Stimulated activated CD8-positive, alpha-beta memory T cell treated with anti-CD3 and anti-CD28 coated beads, Interleukin-2, amount 100 ng/mL, for 48 hours (primary cell): ENCODE measurements around the gene CCDC30.

Experiments used
- DNase-seq, 2 donors: peaks; one replicate each; pipeline ENCODE4 v3.0.0-alpha.2; 2020; ENCODE audit warnings: low read depth in 2 of 2

CCDC30 gene

GRCh38 chr1:42691157-42691498 is 228.0 kb downstream of the CCDC30 start:
- no peak for DNase-seq

DNA sequence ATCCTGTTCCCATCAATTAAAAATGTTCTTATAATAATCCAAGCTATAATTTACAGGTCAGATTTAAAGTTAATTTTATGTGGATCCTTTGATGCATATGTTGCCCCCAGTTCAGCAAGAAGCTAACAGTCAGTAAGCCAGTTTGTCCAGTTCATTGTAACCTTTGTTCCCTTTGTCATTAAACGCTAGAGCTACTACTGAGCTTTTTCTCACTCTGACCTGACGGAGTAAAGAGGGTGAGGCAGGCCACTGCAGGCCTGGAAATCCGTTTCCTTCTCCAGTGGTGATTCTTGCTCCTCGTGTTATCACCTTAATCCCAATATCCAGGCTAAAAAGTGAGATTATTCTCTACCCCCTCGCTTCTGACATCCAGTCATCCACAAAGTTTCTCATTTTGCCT is 229.4 kb downstream of the CCDC30 start:
- no peak for DNase-seq

DNA sequence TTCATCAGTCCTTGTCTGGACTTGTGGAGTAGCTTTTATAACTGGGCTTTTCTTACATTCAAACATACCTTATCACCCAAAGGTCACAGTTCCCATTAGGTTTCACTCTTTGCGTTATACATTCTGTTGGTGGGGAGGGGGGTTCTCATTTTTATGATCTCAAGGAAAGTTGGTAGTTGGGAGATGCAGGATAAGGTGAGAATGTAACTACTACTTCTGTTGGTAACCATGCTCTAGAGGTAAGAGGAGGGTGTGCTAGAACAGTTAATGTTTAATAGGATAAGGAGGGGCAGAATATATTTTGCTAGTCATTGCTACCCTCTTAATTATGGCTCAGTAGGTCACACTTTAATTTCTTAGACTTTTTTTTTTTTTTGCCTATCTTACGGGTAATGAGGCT is 229.8 kb downstream of the CCDC30 start:
- no peak for DNase-seq

DNA sequence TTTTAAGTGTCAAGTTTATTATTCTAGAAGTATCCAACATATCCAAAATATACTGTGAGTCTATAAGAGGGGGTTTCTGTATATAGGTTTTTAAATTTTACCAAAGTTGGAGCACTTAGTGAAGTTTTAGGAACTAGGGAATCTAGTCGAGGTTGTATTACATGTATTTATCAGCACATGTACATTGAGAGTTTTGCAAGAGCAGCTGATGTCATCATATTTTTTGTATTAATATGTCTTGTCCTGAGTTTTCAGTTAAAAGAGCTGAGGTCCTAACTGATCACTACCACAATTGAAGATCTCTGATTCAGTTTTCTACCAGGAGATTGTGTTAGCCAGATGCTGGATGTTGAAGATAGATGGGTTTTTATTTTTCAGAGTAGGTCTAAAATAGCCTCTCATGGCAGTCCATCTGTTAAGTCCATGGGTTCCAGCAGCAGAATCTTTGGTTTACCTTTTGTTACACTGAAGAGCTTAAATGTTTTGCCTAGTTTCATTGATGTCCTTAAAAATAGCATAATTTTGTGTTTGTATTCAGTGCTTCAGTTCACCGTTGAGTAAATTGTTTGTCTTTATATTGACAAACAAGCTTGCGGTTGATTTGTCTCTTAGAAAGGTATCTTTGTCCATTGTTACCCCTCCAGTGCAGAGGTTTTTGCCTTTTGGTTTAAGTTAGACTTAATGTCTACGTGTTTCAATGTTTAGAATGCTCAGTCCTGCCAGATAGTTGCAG is 235.2 kb downstream of the CCDC30 start:
- no peak for DNase-seq

DNA sequence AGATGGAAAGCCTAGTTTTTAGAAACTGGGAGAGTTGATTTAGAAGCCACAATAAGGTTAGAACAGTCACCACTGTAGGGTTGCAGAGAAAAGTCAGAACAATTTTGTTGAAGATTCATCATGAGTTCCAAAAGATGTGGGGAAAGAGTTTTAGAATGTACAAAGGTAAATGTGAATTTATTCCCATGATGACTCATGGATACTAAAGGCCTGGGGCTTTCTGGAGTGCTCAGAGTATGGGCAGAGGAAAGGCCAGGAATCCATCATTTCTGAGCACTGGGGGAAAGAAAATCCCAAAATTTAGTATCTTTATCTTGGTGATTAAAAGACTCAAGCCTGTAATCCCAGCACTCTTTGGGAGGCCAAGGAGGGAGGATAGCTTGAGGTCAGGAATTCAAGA is 236.9 kb downstream of the CCDC30 start:
- no peak for DNase-seq

DNA sequence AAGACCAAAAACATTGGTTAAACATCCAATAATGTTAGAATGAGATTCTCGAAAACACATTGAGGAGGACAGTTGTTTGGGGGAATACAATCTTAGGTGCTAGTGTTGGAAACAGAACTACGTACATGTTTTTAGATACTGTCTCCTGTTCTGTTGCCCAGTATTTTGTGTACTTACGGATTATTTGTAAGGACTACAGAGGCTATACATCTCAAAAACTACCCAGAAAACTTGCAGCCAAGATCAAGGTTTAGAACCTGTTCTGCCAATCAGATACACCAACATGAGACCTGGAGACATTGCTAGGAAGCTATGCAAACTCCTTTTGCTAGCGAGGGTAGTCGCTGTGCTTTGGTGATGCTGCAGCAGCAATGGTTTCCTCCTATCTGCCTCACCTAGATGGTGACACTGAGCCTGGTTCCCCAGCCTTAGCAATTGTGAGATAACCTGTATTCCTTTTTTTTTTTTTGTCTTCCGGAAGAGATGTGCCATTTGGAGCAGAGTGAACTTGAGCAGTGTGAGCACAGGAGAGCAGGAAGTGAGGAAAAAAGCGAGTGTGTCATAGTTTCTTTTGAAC is 240.9 kb downstream of the CCDC30 start:
- no peak for DNase-seq
